Right lobe of liver (tissue), 4 donors: Measurements from ENCODE around the gene PTGES2.

ENCODE experiments used
- POLR2A ChIP-seq: fragments of 450-650 bp; IDR thresholded peaks from one replicate; pipeline ENCODE4 v1.6.1; 2017; ENCODE audit warnings: antibody characterized with exemption, mild to moderate bottlenecking
- TF ChIP-seq, protein P1 (sequence below), 4 donors: fragments of 200-600 bp in 3 of 4; fragments of 450-650 bp in 1 of 4; IDR thresholded peaks; one replicate each; pipeline versions ENCODE4 v1.5.1 to v1.8.0; 2016 to 2022; ENCODE audit warnings: antibody characterized with exemption in 4 of 4, mild to moderate bottlenecking in 2 of 4
- donor health status: DM: no; HTN: no; CAD: no.
- donor health status: DM: no; HTN: no; CAD: no.
- donor health status: DM: no; HTN: yes; CAD: no.

DNA sequence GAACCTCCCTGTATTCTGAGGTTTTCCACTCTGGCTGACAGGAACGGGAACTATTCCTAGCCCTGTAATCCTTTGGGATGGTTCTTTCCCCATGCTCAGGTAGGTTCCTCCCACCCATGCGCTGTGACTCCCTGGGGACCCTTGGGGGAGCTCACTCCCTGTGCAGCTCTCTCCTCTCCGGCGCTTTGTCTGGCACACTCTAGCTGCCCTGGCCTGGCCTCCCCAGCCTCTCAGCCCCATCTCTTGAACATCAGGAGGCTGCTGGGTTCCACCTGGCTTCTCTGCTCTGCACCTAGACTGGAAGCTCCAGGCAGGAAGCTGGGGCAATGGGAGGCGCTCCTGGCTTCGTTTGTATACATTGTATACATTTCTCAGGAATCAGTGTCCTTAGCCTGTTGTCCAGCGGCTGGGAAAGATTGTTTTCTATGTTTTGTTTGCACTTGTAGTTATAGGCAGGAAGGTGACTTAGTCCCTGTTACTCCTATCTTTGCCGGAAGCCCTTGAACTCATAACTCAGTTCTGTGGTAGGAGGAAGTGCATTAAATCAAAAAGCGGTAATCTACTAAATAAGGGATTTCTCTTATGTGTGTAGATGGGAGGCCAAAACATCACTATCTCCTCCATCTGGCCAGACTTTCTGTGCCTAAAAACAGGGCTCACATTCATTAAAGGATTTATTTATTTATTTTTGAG is 39.1 kb downstream of the PTGES2 start:
- TF ChIP-seq, protein P1, sequence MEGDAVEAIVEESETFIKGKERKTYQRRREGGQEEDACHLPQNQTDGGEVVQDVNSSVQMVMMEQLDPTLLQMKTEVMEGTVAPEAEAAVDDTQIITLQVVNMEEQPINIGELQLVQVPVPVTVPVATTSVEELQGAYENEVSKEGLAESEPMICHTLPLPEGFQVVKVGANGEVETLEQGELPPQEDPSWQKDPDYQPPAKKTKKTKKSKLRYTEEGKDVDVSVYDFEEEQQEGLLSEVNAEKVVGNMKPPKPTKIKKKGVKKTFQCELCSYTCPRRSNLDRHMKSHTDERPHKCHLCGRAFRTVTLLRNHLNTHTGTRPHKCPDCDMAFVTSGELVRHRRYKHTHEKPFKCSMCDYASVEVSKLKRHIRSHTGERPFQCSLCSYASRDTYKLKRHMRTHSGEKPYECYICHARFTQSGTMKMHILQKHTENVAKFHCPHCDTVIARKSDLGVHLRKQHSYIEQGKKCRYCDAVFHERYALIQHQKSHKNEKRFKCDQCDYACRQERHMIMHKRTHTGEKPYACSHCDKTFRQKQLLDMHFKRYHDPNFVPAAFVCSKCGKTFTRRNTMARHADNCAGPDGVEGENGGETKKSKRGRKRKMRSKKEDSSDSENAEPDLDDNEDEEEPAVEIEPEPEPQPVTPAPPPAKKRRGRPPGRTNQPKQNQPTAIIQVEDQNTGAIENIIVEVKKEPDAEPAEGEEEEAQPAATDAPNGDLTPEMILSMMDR (IDR thresholded peaks at IDR 0.05), result no peak
- TF ChIP-seq POLR2A, result no peak
